ENCODE data around the gene FRMPD1. TPM values are rescaled to one million over a fixed set of nuclear protein-coding genes. Genes with fewer than 3 reads are reported as not detected.

The FRMPD1 gene
- total RNA-seq, result under 0.01 TPM in 1 of 2 replicates, not detected in the other

GRCh38 chr9:37650873-37651768 lies at the start of gene FRMPD1:
FRMPD1 (plus strand) TSS chr9:37650954; CDS start chr9:37692642, 41,688 bp downstream.

GRCh38 chr9:37753489-37754190 lies 102.9 kb downstream of the FRMPD1 start, which contains the start of gene TRMT10B:
TRMT10B (plus strand) TSS chr9:37753805; CDS start chr9:37761932, 8,127 bp downstream.

GRCh38 chr9:37784616-37785483 lies 134.1 kb downstream of the FRMPD1 start, which contains the start of gene EXOSC3:
EXOSC3 (minus strand) TSS chr9:37785064; CDS start chr9:37785044, 20 bp downstream.

Other genes starting within 250 kb of the FRMPD1 start
- gene GRHPR, start 228.3 kb upstream of the FRMPD1 start, total RNA-seq, result 113 and 146 TPM in 2 replicates
- 9.5 and 9.7 TPM in 2 replicates for gene ZBTB5, start 185.5 kb upstream of the FRMPD1 start, total RNA-seq
- gene POLR1E, start 165.0 kb upstream of the FRMPD1 start, total RNA-seq, result 25.2 and 35.8 TPM in 2 replicates
- gene FBXO10, start 74.6 kb upstream of the FRMPD1 start, total RNA-seq, result 1.7 and 2.9 TPM in 2 replicates
- gene TOMM5, start 58.4 kb upstream of the FRMPD1 start, total RNA-seq, result 195 and 203 TPM in 2 replicates
- gene TRMT10B, start 102.9 kb downstream of the FRMPD1 start, total RNA-seq, result 1.6 and 2.5 TPM in 2 replicates
- 41.7 and 47.1 TPM in 2 replicates for gene EXOSC3, start 134.1 kb downstream of the FRMPD1 start, total RNA-seq
- 11.0 and 14.4 TPM in 2 replicates for gene DCAF10, start 149.8 kb downstream of the FRMPD1 start, total RNA-seq